ENCODE measurements around the gene KLK6. TPM values are rescaled to one million over a fixed set of nuclear protein-coding genes. Genes with fewer than 3 reads are reported as not detected.
A peak's percentile ranks its signal among the peaks of the same experiment; 100 is the strongest.

Gene KLK6
- total and polyA plus RNA-seq, 2 experiments from 2014 or later = 2.0 to 5.4 TPM

DNA sequence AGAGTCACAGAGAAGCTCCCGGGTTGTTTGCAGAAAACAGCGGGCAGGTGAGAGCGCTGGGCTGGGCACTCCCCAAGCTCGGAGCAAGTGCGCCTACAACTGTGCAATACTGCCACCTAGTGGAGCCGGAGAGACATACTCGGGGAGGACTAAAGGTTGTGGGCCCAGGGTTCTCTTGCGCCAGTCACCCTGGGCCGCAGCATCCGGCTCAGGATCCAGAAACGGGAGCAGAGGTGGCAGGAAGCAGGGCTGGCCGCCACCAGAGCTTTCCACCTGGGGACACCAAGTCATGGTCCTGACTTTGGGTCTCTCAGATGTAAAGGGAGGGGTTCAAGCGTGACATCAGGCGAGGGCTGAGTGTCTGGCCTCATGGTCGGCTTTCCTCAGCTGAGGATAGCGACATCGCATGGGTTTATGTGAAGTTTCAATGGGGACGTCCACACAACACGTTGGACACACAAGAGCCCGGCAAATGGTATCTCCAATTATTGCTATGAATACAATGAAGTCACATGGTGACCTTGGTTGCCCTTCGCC is 47.0 kb downstream of the KLK6 start:
- Histone ChIP-seq H3K4me2 (peak overlapping the region; percentile 9), H4K20me1 (ENCODE audit: insufficient read depth, poor library complexity, severe bottlenecking) (no peaks in the 10 kb centered on the region), H3K79me2 (no peaks in the 10 kb centered on the region), H2AFZ (no peak overlapping the region), H3K4me3 (no peak overlapping the region), H3K36me3 (replicated peaks; ENCODE audit: insufficient read depth, low read depth) (no peaks in the 10 kb centered on the region), H3K9me3 (ENCODE audit: low read depth) (no peaks in the 10 kb centered on the region), H3K9me2 (replicated peaks; ENCODE audit: insufficient read depth) (no peaks in the 10 kb centered on the region), H3K27ac (no peak overlapping the region), H3K4me1 (ENCODE audit: insufficient read depth) (no peaks in the 10 kb centered on the region), H3K27me3 (peaks cover 24% of the 10 kb centered on the region)
- DNase-seq (ENCODE audit: low spot score) = peak; percentile 91
- WGBS (ENCODE audit: low lambda C conversion rate, missing lambda C conversion rate) = 35% methylated on average over 21 of the region's 21 CpGs
- TF ChIP-seq, protein P1, sequence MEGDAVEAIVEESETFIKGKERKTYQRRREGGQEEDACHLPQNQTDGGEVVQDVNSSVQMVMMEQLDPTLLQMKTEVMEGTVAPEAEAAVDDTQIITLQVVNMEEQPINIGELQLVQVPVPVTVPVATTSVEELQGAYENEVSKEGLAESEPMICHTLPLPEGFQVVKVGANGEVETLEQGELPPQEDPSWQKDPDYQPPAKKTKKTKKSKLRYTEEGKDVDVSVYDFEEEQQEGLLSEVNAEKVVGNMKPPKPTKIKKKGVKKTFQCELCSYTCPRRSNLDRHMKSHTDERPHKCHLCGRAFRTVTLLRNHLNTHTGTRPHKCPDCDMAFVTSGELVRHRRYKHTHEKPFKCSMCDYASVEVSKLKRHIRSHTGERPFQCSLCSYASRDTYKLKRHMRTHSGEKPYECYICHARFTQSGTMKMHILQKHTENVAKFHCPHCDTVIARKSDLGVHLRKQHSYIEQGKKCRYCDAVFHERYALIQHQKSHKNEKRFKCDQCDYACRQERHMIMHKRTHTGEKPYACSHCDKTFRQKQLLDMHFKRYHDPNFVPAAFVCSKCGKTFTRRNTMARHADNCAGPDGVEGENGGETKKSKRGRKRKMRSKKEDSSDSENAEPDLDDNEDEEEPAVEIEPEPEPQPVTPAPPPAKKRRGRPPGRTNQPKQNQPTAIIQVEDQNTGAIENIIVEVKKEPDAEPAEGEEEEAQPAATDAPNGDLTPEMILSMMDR (IDR thresholded peaks at IDR 0.05; ENCODE audit: poor library complexity) = peak; percentile 91
- no peak for TF ChIP-seq EZH2 (IDR thresholded peaks at IDR 0.05; ENCODE audit: borderline replicate concordance)
- TF ChIP-seq EZH2phosphoT487 (IDR thresholded peaks at IDR 0.05; ENCODE audit: low read depth, severe bottlenecking, unreplicated experiment) = no peak

DNA sequence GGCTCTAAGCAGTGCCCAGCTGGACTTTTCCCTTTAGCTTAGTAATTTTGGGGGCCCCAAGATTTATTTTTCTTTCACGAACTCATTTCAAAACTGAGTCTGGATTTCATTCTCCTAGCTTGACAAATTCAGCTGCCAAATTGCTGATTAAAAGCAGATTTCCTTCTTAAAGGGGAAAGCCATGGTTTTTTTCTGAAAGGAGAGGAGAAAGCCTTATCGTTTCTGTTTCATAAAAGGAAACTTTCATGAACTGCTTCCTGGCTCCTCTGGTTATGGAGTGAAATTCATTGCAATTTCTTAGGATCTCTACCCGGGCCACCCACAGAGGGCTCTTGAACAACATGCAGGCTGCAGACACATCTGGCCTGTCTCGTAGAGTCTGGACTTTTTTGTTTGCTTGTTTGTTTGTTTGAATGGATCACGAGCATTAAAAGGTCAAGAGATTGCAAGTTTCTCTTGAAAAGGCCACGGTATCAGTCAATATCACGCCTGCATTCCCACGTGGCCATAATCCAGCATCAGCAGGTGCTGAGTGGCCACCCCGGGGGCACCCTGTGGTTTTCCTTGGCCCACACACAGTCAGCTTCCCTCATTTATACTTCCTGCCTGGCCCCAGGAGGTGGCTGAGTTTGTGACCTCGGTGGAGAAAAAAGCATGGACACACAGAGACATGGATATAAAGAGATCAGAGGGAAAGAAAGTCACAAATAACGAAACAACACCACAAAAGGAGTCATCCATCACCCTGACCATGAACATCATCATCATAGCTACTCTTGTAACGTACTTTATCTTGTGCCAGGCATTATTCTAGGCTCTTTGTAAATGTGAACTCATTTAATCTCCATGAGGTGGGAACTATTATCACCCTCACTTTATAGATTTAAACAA is 47.7 kb downstream of the KLK6 start:
- H3K4me2 ChIP-seq = peak overlapping the region; percentile 9
- no peaks in the 10 kb centered on the region for H3K4me1 ChIP-seq (ENCODE audit: insufficient read depth)
- no peaks in the 10 kb centered on the region for H3K79me2 ChIP-seq
- H3K9me2 ChIP-seq (replicated peaks; ENCODE audit: insufficient read depth) = no peaks in the 10 kb centered on the region
- H3K27ac ChIP-seq = no peak overlapping the region
- H3K36me3 ChIP-seq (replicated peaks; ENCODE audit: insufficient read depth, low read depth) = no peaks in the 10 kb centered on the region
- no peak overlapping the region for H3K4me3 ChIP-seq
- H2AFZ ChIP-seq = no peak overlapping the region
- DNase-seq (ENCODE audit: low spot score) = no peak
- H3K27me3 ChIP-seq = peaks cover 24% of the 10 kb centered on the region
- 11% methylated on average over 12 of the region's 12 CpGs for WGBS (ENCODE audit: low lambda C conversion rate, missing lambda C conversion rate)
- H4K20me1 ChIP-seq (ENCODE audit: insufficient read depth, poor library complexity, severe bottlenecking) = no peaks in the 10 kb centered on the region
- TF ChIP-seq EZH2 (IDR thresholded peaks at IDR 0.05; ENCODE audit: borderline replicate concordance) (no peak), EZH2phosphoT487 (IDR thresholded peaks at IDR 0.05; ENCODE audit: low read depth, severe bottlenecking, unreplicated experiment) (no peak)
- TF ChIP-seq, protein P1 (IDR thresholded peaks at IDR 0.05; ENCODE audit: poor library complexity) = no peak
- H3K9me3 ChIP-seq (ENCODE audit: low read depth) = no peaks in the 10 kb centered on the region

DNA sequence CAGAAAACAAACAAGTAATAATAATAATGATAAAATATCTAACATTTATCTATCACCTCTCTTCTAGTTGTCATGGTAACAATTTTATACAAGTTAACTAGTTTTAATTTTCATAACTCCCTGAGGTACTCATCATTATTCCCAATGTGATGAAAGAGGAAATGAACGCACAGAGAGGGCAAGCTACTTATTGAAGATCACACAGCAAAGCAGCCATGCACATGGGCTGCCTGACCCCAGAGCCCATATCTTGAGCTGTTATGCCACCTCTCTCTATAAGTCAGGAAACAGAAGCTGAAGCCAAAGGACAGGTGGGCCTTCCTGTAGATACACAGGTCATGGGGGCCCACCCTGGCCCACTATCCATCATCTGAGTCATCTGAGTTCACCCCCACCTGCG is 53.3 kb downstream of the KLK6 start:
- Histone ChIP-seq H3K4me1 (ENCODE audit: insufficient read depth) (no peaks in the 10 kb centered on the region), H3K9me2 (replicated peaks; ENCODE audit: insufficient read depth) (no peaks in the 10 kb centered on the region), H3K4me3 (no peak overlapping the region), H3K9me3 (ENCODE audit: low read depth) (no peaks in the 10 kb centered on the region), H3K27ac (no peak overlapping the region), H4K20me1 (ENCODE audit: insufficient read depth, poor library complexity, severe bottlenecking) (no peaks in the 10 kb centered on the region), H3K36me3 (replicated peaks; ENCODE audit: insufficient read depth, low read depth) (no peaks in the 10 kb centered on the region), H3K27me3 (peaks cover 56% of the 10 kb centered on the region), H3K79me2 (no peaks in the 10 kb centered on the region), H3K4me2 (no peak overlapping the region), H2AFZ (no peak overlapping the region)
- no peak for DNase-seq (ENCODE audit: low spot score)
- WGBS (ENCODE audit: low lambda C conversion rate, missing lambda C conversion rate) = 81% methylated on average over 2 of the region's 2 CpGs
- no peak for TF ChIP-seq EZH2 (IDR thresholded peaks at IDR 0.05; ENCODE audit: borderline replicate concordance)
- TF ChIP-seq EZH2phosphoT487 (IDR thresholded peaks at IDR 0.05; ENCODE audit: low read depth, severe bottlenecking, unreplicated experiment) = no peak
- TF ChIP-seq, protein P1 (IDR thresholded peaks at IDR 0.05; ENCODE audit: poor library complexity) = no peak

All from hepatocyte (in vitro differentiated cells).